Adrenal gland (tissue), 12 donors: ENCODE measurements around the gene TMEM134. TPM values are rescaled to one million over a fixed set of nuclear protein-coding genes. Genes with fewer than 3 reads are reported as not detected.

Source experiments
- DNase-seq, 7 donors: peaks; one replicate each; pipeline ENCODE4 v3.0.0-alpha.2; 2019 to 2020
- H3K27ac ChIP-seq, 5 donors: fragments of 200-600 bp; sonication (generic) in 4 of 5; 1 replicate in 3 of 5; 2 replicates in 2 of 5; pipeline versions ENCODE4 v1.5.1 to v1.8.0; 2016 to 2020; ENCODE audit warnings: mild to moderate bottlenecking in 1 of 5
- H3K27me3 ChIP-seq: fragments of 200-600 bp; 2 replicates; pipeline ENCODE4 v1.8.0; 2021
- H3K36me3 ChIP-seq, 2 donors: fragments of 200-600 bp; replicated peaks in 1 of 2; 1 replicate in 1 of 2; 2 replicates in 1 of 2; pipeline versions ENCODE4 v1.5.1 to v1.8.0; 2018 to 2022
- H3K4me1 ChIP-seq, 2 donors: fragments of 200-600 bp; replicated peaks in 1 of 2; 1 replicate in 1 of 2; 2 replicates in 1 of 2; pipeline versions ENCODE4 v1.5.1 to v1.8.0; 2018 to 2021
- H3K4me3 ChIP-seq, 4 donors: fragments of 200-600 bp; sonication (generic) in 3 of 4; one replicate each; pipeline ENCODE4 v1.5.1; 2016 to 2018
- H3K9me3 ChIP-seq, 3 donors: fragments of 200-600 bp; sonication (generic) in 1 of 3; replicated peaks in 1 of 3; 1 replicate in 2 of 3; 2 replicates in 1 of 3; pipeline versions ENCODE4 v1.5.1 to v1.8.0; 2016 to 2021
- CTCF ChIP-seq, 6 experiments: fragments of 450-650 bp in 4 of 6; fragments of 200-600 bp in 2 of 6; sonication (generic) in 1 of 6; IDR thresholded peaks; 1 replicate in 5 of 6; 2 replicates in 1 of 6; pipeline versions ENCODE4 v1.5.1 to v1.8.0; 2016 to 2021; ENCODE audit warnings: antibody characterized with exemption in 6 of 6, mild to moderate bottlenecking in 2 of 6, moderate library complexity in 1 of 6
- POLR2A ChIP-seq, 2 donors: fragments of 450-650 bp; IDR thresholded peaks; one replicate each; pipeline ENCODE4 v1.6.1; 2017; ENCODE audit warnings: antibody characterized with exemption in 2 of 2, mild to moderate bottlenecking in 2 of 2, moderate library complexity in 1 of 2
- WGBS, 4 donors: extraction: QIAGEN DNeasy Blood & Tissue Kit in 2 of 4; methylation state at CpG; one replicate each; pipeline versions ENCODE4 v1.1.5 to v1.1.7; 2013 to 2017; 5-methylcytosine and 5-hydroxymethylcytosine counted together
- intact Hi-C, 2 donors: fragments of 100-400 bp; cut with DNase I; formaldehyde crosslinking; loops; one replicate each; pipeline versions ENCODE4 v1.14.1 to v1.15.0; 2022 to 2023
- polyA plus RNA-seq, 3 donors: library from polyadenylated mRNA; stranded (reverse); fragments of 200-250 nt in 2 of 3; fragments of 350-450 nt in 1 of 3; fragmentation: Illumina TruSeq in 1 of 3; extraction: RNeasy Lipid Tissue Mini Kit (QIAGEN cat#74804) in 1 of 3; gene quantifications; one replicate each; pipeline ENCODE4 v1.2.3, GENCODE V29; 2013 to 2014
- total RNA-seq, 9 donors: library from RNA; depleted of rRNA in 4 of 9; stranded (reverse); fragments of >200 nt in 4 of 9; fragments of 120-200 nt in 1 of 9; fragmentation: NEBNext Ultra II Directional in 1 of 9; extraction: Animal tissue kit (Norgen Biotek cat#: 25700) in 1 of 9; gene quantifications; one replicate each; pipeline versions ENCODE4 v1.1.0 to v1.2.4, GENCODE V29; 2013 to 2023
- donor health status: healthy with polysubstance abuse.
- donor health status: Bipolar disorder and iron deficiency.
- donor health status: DM: yes; HTN: yes; CAD: no.
- donor health status: DM: no; HTN: no; CAD: no.
- donor health status: DM: no; HTN: no; CAD: no.
- donor health status: DM: yes; HTN: yes; CAD: no.

The TMEM134 gene
- total and polyA plus RNA-seq, 12 donors = 15.5 to 257 (median 98.0) TPM

GRCh38 chr11:67497656-67498291, 28.7 kb upstream of the TMEM134 start:
- WGBS, 4 donors = 95 to 98% (median 96%) methylated on average over 7 to 21 of the region's 21 CpGs
- Histone ChIP-seq H3K36me3 (peaks cover 0 to 36% of the 10 kb centered on the region in 2 donors), H3K27ac (no peak overlapping the region), H3K27me3 (no peaks in the 10 kb centered on the region), H3K4me3 (no peak overlapping the region), H3K9me3 (no peaks in the 10 kb centered on the region), H3K4me1 (no peaks in the 10 kb centered on the region)
- no peak for DNase-seq
- intact Hi-C loops = no loop called here
- TF ChIP-seq POLR2A (IDR thresholded peaks at IDR 0.05) (no peak), CTCF (IDR thresholded peaks at IDR 0.05) (no peak)

DNA sequence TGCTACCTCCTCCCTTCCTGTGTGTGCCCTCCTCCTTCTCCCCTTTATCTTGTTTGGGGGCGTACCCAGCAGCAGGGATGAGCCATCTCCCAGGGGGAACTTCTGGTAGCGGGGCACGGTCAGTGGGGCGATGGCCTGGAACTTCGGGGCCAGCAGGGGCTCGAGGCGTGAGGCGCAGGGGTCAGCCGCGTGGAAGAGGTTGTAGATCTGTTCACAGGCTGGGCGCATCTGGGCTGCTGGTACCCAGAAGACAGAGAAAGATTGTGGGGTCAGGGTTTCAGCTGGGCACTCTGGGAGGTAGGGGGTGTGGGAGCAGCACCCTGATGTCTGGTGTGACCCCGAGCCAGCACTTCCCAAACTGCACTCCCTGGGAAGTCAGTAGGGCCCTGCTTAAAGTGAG, 27.1 kb upstream of the TMEM134 start:
- Histone ChIP-seq H3K4me1 (no peaks in the 10 kb centered on the region), H3K27ac (no peak overlapping the region), H3K9me3 (no peaks in the 10 kb centered on the region), H3K4me3 (no peak overlapping the region), H3K27me3 (no peaks in the 10 kb centered on the region), H3K36me3 (peaks cover 0 to 52% of the 10 kb centered on the region in 2 donors)
- TF ChIP-seq POLR2A (IDR thresholded peaks at IDR 0.05) = no peak
- TF ChIP-seq CTCF (IDR thresholded peaks at IDR 0.05) = no peak
- DNase-seq = no peak
- 91 to 96% (median 92%) methylated on average over 5 to 12 of the region's 12 CpGs for WGBS, 4 donors
- intact Hi-C loops = no loop called here

- intact Hi-C loops = no loop called here
Measured at GRCh38 chr11:67495234-67496005, 26.4 kb upstream of the TMEM134 start.

More at GRCh38 chr11:67495234-67496005, 26.4 kb upstream of the TMEM134 start:
- TF ChIP-seq POLR2A (IDR thresholded peaks at IDR 0.05) = no peak
- no peak for TF ChIP-seq CTCF (IDR thresholded peaks at IDR 0.05)
- 90 to 97% (median 92%) methylated on average over 5 to 16 of the region's 16 CpGs for WGBS, 4 donors
- H3K4me1 ChIP-seq = no peaks in the 10 kb centered on the region
- peaks cover 0 to 59% of the 10 kb centered on the region in 2 donors for H3K36me3 ChIP-seq
- H3K27me3 ChIP-seq = no peaks in the 10 kb centered on the region
- no peak for DNase-seq
- no peaks in the 10 kb centered on the region for H3K9me3 ChIP-seq
- H3K4me3 ChIP-seq = no peak overlapping the region
- H3K27ac ChIP-seq = no peak overlapping the region
